Measurements from ENCODE around the gene KCP.
"Not testable (repeated sequence)": the region's sequence is repeated elsewhere in the genome, so short reads cannot be mapped to it uniquely, and the experiment has no call there.

KCP gene

DNA sequence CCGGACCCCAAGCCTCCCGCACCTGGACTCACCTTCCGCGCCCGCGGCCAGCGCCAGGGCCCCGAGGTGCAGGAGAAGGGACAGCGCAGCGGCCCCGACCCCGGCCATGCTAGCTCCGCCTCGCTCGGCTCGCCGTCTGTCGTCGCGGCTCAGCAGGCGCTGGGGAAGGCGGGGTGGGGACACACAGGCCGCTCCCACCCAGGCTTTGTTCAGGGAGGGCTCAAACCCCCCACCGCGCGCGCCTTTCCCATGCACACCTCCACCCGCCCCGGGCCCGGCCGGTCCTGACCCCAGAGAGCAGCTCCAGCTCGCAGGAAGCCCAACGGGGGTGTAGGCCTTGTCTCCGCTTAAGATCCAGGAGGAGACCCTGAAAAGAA, at the start of gene KCP:
TSS of gene KCP (minus strand) at position 141 of the 377 bp plus-strand sequence. CDS start at position 108, 33 bp downstream.
- DNase-seq (ENCODE audit: low read depth) = no peak

DNA sequence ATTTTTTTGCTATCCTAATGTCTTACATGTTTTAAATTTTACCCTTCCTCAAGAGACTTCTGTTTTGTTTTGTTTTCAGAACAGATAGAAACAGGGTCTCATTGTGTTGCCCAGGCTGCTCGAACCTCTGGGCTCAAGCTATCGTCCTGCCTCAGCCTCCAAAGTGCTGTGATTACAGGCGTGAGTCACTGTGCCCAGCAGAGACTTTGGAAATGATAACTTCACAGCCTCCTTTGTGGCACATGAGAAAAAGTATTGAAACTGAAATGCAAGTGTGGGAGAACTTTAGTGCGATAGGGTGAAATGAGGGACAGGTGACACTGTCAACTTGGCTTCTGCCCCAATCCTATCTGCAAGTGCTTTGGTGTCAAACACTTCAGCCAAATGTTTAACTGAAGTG, 48.8 kb upstream of the KCP start:
- no peak for DNase-seq (ENCODE audit: low read depth)

GRCh38 chr7:128955981-128956380, 45.5 kb upstream of the KCP start:
- DNase-seq (ENCODE audit: low read depth) = no peak

- DNase-seq (ENCODE audit: low read depth) = no peak
These were observed 44.6 kb upstream of the KCP start for GRCh38 chr7:128954830-128955802.

GRCh38 chr7:128954150-128954549, 43.6 kb upstream of the KCP start:
- DNase-seq (ENCODE audit: low read depth) = no peak

DNA sequence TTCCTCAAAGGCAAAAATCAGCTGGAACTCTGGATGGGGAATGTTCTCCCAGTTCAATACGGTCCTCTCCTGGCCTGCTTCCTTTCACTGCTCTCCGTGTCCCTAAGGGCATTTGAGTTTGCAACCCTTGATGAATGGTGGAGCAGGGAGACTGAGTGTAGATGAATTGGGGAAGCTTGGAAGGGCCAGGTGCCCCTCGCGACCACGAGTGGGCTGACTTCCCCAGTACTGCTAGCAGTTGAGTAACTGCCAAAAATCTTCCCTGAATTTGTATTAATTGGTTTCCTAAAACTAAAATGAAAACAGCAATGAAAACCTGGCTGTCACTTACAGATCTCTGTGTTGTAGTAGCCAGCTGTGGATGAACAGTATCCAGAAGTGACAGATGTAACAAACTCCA, 40.8 kb upstream of the KCP start:
- DNase-seq (ENCODE audit: low read depth) = no peak

DNA sequence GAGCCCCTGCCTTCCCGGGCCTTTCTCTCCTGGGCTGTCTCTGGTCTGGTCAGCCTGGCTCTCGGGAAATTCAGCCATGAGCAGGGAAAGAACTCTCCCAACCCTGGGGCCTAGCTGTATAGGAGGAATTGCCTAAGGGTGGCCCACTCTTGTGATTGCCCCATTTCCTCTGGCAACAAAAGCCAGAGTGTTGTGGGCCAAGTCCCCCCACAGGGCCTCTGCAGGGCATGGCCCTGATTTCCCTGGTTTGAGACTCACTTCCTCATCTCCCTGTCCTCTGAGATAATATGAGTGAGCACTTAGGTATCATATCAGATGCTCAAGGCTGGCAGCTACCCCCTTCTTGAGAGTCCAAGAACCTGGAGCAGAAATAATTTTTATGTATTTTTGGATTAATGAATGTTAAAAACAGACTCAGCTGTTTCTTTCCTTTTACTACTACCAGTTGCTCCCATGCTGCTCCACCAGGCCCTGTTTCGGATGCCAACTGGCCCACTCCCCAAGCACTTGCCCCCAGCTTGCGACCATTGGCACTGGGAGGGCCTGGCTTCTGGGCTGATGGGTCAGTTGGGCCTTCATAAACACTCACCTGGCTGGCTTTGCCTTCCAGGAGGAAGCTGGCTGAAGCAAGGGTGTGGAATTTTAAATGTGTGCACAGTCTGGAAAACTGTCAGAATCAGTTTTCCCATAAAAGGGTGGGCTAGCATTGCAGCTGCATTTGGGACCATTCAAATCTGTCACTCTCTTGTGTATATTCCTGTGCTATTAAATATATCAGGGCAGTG, 38.7 kb upstream of the KCP start:
- no peak for DNase-seq (ENCODE audit: low read depth)

GRCh38 chr7:128948312-128948973, 37.9 kb upstream of the KCP start:
- DNase-seq (ENCODE audit: low read depth) = no peak

DNA sequence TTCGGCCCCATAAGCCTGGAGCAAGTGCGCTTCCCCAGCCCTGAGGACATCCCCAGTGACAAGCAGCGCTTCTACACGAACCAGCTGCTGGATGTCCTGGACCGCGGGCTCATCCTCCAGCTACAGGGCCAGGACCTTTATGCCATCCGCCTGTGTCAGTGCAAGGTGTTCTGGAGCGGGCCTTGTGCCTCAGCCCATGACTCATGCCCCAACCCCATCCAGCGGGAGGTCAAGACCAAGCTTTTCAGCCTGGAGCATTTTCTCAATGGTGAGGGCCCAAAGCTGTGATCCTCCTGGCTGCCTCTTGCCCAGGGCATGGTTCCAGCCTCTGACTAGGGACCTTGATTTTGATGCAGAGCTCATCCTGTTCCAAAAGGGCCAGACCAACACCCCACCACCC, 37.3 kb upstream of the KCP start:
- no peak for DNase-seq (ENCODE audit: low read depth)

DNA sequence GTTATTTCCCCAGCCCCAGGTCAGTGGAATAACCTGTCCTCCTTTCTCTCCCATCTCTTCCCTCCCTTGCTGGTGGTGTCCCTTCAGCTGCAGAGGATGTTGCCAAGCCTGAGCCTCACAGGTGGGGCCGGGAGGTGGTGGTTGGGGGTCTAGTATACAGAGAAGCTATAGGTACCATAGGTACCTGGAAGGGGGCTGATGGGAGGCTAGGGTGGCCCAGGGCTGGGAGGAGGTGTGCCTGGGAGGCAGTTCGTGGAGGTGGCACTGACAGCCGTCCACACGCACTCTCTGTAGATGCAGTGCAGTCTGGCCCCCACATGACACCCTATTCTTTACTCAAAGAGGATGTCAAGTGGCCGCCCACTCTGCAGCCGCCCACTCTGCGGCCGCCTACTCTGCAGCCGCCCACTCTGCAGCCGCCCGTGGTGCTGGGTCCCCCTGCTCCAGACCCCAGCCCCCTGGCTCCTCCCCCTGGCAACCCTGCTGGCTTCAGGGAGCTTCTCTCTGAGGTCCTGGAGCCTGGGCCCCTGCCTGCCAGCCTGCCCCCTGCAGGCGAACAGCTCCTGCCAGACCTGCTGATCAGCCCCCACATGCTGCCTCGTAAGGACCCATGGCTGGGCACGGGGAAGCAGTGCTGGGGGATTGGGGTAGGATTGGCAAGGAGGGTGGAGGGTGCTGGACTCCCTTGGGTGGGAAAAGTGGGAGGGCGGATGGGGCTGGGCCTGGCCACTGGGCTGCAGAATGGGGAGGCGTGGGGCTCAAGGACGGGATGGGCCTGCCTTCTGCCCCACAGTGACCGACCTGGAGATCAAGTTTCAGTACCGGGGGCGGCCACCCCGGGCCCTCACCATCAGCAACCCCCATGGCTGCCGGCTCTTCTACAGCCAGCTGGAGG, 36.7 kb upstream of the KCP start:
- DNase-seq (ENCODE audit: low read depth) = no peak

- no peak for DNase-seq (ENCODE audit: low read depth)
These were observed 35.3 kb upstream of the KCP start for GRCh38 chr7:128945668-128946366.

- DNase-seq (ENCODE audit: low read depth) = no peak
These were observed 34.2 kb upstream of the KCP start for GRCh38 chr7:128944487-128945236.

GRCh38 chr7:128943251-128943650, 32.7 kb upstream of the KCP start:
- not testable (repeated sequence) for DNase-seq (ENCODE audit: low read depth)

DNA sequence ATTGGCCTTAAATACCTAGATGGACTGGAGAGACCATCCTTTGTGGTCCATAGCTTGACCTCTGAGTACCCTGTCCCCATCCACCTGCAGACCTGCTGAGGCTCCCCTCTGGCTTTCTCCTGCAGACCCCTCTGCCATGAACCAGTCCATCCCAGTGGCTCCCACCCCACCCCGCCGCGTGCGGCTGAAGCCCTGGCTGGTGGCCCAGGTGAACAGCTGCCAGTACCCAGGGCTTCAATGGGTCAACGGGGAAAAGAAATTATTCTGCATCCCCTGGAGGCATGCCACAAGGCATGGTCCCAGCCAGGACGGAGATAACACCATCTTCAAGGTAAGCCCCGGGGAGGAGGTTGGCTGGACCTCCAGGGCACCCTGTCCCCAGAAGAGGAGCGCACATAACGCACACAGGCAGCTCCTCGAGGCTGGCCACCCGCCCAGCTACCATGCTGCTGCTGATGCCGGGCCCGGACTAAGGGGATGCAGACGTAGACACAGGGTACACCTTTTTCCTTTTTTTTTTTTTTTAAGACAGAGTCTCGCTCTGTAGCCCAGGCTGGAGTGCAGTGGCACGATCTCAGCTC, 31.5 kb upstream of the KCP start:
- no peak for DNase-seq (ENCODE audit: low read depth)

DNA sequence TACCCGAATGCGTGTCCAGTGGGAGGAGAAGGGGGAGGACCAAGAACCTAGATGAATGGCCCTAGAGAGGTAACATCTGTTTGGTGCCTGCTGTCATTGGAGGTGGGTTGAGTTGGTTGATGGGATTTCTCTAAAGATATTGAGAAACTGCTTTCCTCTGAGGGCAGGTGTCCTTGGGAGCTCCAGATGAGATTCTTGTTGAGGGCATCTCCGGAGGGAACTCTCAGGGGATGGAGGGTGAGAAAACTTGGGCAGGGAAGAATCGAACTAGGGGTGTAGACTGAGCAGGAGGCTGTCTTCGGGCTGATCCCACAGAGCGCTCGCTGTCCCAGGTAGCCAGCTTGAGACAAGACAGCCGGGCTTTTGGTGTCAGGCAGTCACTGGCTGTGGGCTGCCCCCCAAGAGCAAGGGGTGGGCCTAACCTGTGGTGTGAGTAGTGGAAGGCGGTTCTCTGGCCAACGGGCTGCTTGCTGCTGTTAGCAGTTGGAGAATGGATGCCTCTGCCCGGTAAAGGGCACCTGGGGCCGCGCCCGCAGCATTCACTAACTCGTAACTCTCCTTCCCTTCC, 30.9 kb upstream of the KCP start:
- DNase-seq (ENCODE audit: low read depth) = no peak

GRCh38 chr7:128940494-128941322, 30.2 kb upstream of the KCP start:
- no peak for DNase-seq (ENCODE audit: low read depth)

DNA sequence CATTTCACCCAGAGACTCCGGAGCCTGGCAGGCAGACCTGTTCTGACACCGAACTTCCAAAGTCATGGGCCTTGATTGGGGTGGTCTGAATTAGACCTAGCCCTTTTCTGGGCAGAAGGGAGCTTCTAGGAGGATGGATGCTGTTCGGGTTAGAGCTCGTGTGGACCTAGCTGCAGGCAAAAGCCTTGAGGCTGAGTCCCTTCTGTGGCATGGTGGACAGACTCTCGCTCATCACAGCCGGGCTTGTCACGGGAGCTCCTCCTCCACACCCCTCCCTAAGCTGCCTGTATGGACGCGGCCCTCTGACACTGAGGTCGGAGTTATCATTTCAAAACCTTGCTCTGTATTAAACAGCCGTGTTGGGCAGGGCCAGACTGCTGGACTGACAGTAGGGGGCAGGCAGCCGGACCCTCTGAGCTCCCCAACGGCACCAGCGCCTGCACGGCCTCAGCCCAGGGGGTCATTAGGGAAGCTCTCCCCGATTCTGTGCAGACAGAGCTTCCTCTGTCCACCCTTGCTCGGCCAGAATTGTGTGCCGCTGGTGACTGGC, 29.4 kb upstream of the KCP start:
- no peak for DNase-seq (ENCODE audit: low read depth)

All from stimulated activated CD8-positive, alpha-beta memory T cell treated with anti-CD3 and anti-CD28 coated beads, Interleukin-7, amount 100 ng/mL, for 24 hours (primary cell).